Mucosa of gallbladder (tissue), 1 donor: ENCODE data around the gene RPTOR. TPM values are rescaled to one million over a fixed set of nuclear protein-coding genes. Genes with fewer than 3 reads are reported as not detected.
"Not testable (repeated sequence)": the region's sequence is repeated elsewhere in the genome, so short reads cannot be mapped to it uniquely, and the experiment has no call there.

Experiments used
- DNase-seq: peaks from one replicate; pipeline ENCODE4 v3.0.0-alpha.2; 2020; ENCODE audit warnings: low spot score
- total RNA-seq: library from RNA; stranded (reverse); gene quantifications from one replicate; pipeline ENCODE4 v1.2.1, GENCODE V29; 2021
- donor health status: DM: no; HTN: no; CAD: no.

The RPTOR gene
- total RNA-seq, 1 donor from 2014 or later: 37.5 TPM

- no peak for DNase-seq
Observed at GRCh38 chr17:80614332-80615047, 69.9 kb downstream of the RPTOR start.

- no peak for DNase-seq
Observed at GRCh38 chr17:80615376-80615775, 70.7 kb downstream of the RPTOR start.

GRCh38 chr17:80616705-80617104 lies 72.1 kb downstream of the RPTOR start:
- DNase-seq: no peak

GRCh38 chr17:80618304-80618703 lies 73.7 kb downstream of the RPTOR start:
- DNase-seq: no peak

GRCh38 chr17:80619535-80620235 lies 75.0 kb downstream of the RPTOR start:
- DNase-seq: no peak

GRCh38 chr17:80621335-80621996 lies 76.8 kb downstream of the RPTOR start:
- no peak for DNase-seq

GRCh38 chr17:80621997-80622357 lies 77.3 kb downstream of the RPTOR start:
- DNase-seq: no peak

- no peak for DNase-seq
Observed at GRCh38 chr17:80624864-80625263, 80.2 kb downstream of the RPTOR start.

GRCh38 chr17:80625627-80626026 lies 81.0 kb downstream of the RPTOR start:
- DNase-seq: no peak

- DNase-seq: not testable (repeated sequence)
Observed at GRCh38 chr17:80628881-80629280, 84.2 kb downstream of the RPTOR start.

- no peak for DNase-seq
Observed at GRCh38 chr17:80629298-80630028, 84.8 kb downstream of the RPTOR start.

- no peak for DNase-seq
Observed at GRCh38 chr17:80630560-80631120, 86.0 kb downstream of the RPTOR start.

GRCh38 chr17:80631142-80632045 lies 86.8 kb downstream of the RPTOR start:
- no peak for DNase-seq

GRCh38 chr17:80632046-80632581 lies 87.5 kb downstream of the RPTOR start:
- no peak for DNase-seq

- DNase-seq: no peak
Observed at GRCh38 chr17:80633207-80633606, 88.6 kb downstream of the RPTOR start.

GRCh38 chr17:80633994-80634566 lies 89.4 kb downstream of the RPTOR start:
- no peak for DNase-seq

- DNase-seq: no peak
Observed at GRCh38 chr17:80636361-80637018, 91.9 kb downstream of the RPTOR start.

- no peak for DNase-seq
Observed at GRCh38 chr17:80637048-80637781, 92.6 kb downstream of the RPTOR start.

GRCh38 chr17:80639658-80640057 lies 95.0 kb downstream of the RPTOR start:
- DNase-seq: no peak
